Fibroblast of the aortic adventitia (primary cell): ENCODE data around the gene DENND1C. TPM values are rescaled to one million over a fixed set of nuclear protein-coding genes. Genes with fewer than 3 reads are reported as not detected.

Source experiments
- DNase-seq: peaks from one replicate; pipeline ENCODE4 v3.0.0-alpha.2; 2010; ENCODE audit warnings: low read depth
- H3K4me3 ChIP-seq: 2 replicates; pipeline ENCODE4 v1.5.1; 2011; ENCODE audit warnings: low read depth, mild to moderate bottlenecking, control low read depth, low read length, moderate library complexity
- CTCF ChIP-seq: IDR thresholded peaks from 2 replicates; pipeline ENCODE4 v1.5.1; 2011; ENCODE audit warnings: mild to moderate bottlenecking, low read length, control low read depth, inconsistent platforms; ENCODE audit not compliant: insufficient read depth
- total RNA-seq: library from RNA; depleted of rRNA; stranded (reverse); fragments of >200 nt; gene quantifications from 2 replicates; pipeline ENCODE4 v1.2.3, GENCODE V29; 2012; ENCODE audit warnings: low replicate concordance

Gene DENND1C
- total RNA-seq, 1 donor: not detected

- no peak for TF ChIP-seq CTCF
- DNase-seq: no peak
- no peak overlapping the region for H3K4me3 ChIP-seq
Observed at GRCh38 chr19:6495947-6496346, 14.4 kb upstream of the DENND1C start.

- H3K4me3 ChIP-seq: no peak overlapping the region
- no peak for DNase-seq
- no peak for TF ChIP-seq CTCF
Observed at GRCh38 chr19:6494438-6495036, 12.9 kb upstream of the DENND1C start.

GRCh38 chr19:6491802-6492592 lies 10.4 kb upstream of the DENND1C start:
- H3K4me3 ChIP-seq: no peak overlapping the region
- DNase-seq: no peak

GRCh38 chr19:6490134-6490533 lies 8.5 kb upstream of the DENND1C start:
- no peak overlapping the region for H3K4me3 ChIP-seq
- no peak for DNase-seq
- TF ChIP-seq CTCF: no peak

More at GRCh38 chr19:6491802-6492592, 10.4 kb upstream of the DENND1C start:
- TF ChIP-seq CTCF: no peak

GRCh38 chr19:6489278-6490061 lies 7.9 kb upstream of the DENND1C start:
- H3K4me3 ChIP-seq: no peak overlapping the region
- no peak for DNase-seq
- no peak for TF ChIP-seq CTCF

GRCh38 chr19:6484831-6485230 lies 3.2 kb upstream of the DENND1C start:
- TF ChIP-seq CTCF: no peak
- DNase-seq: no peak
- no peak overlapping the region for H3K4me3 ChIP-seq
